Vagina (tissue), 2 donors: Measurements from ENCODE around the gene EMC10. TPM values are rescaled to one million over a fixed set of nuclear protein-coding genes. Genes with fewer than 3 reads are reported as not detected.

Source experiments
- DNase-seq, 2 donors: peaks; one replicate each; pipeline ENCODE4 v3.0.0-alpha.2; 2017; ENCODE audit errors: extremely low spot score in 2 of 2
- H3K27ac ChIP-seq: fragments of 200-600 bp; sonication (generic); one replicate; pipeline ENCODE4 v1.5.1; 2019
- H3K27me3 ChIP-seq: fragments of 200-600 bp; sonication (generic); one replicate; pipeline ENCODE4 v1.5.1; 2019
- H3K36me3 ChIP-seq, 2 donors: fragments of 200-600 bp; sonication (generic); one replicate each; pipeline ENCODE4 v1.5.1; 2017 to 2019
- H3K4me1 ChIP-seq: fragments of 200-600 bp; sonication (generic); one replicate; pipeline ENCODE4 v1.5.1; 2019
- H3K4me3 ChIP-seq, 2 donors: fragments of 200-600 bp; sonication (generic); 1 replicate in 1 of 2; 2 replicates in 1 of 2; pipeline ENCODE4 v1.5.1; 2016 to 2019
- H3K9me3 ChIP-seq: fragments of 200-600 bp; sonication (generic); one replicate; pipeline ENCODE4 v1.5.1; 2019
- POLR2A ChIP-seq, 2 donors: fragments of 450-650 bp; IDR thresholded peaks; one replicate each; pipeline ENCODE4 v1.6.1; 2017; ENCODE audit warnings: antibody characterized with exemption in 2 of 2, mild to moderate bottlenecking in 2 of 2, moderate library complexity in 2 of 2
- POLR2AphosphoS5 ChIP-seq, 2 donors: sonication (generic); formaldehyde crosslinking; IDR thresholded peaks; one replicate each; pipeline ENCODE4 v1.9.0; 2017; ENCODE audit warnings: antibody characterized with exemption in 2 of 2, mild to moderate bottlenecking in 2 of 2, low read depth in 1 of 2; ENCODE audit not compliant: insufficient read depth in 1 of 2
- intact Hi-C: fragments of 100-400 bp; cut with DNase I; formaldehyde crosslinking; loops from one replicate; pipeline ENCODE4 v1.15.1; 2023
- total RNA-seq: library from RNA; depleted of rRNA; stranded (reverse); fragments of >200 nt; gene quantifications from one replicate; pipeline ENCODE4 v1.2.3, GENCODE V29; 2016
- TF ChIP-seq, protein P1 (sequence below), 3 experiments: fragments of 450-650 bp in 2 of 3; fragments of 200-600 bp in 1 of 3; sonication (generic) in 1 of 3; IDR thresholded peaks; one replicate each; pipeline ENCODE4 v1.5.1; 2017 to 2019; ENCODE audit warnings: antibody characterized with exemption in 3 of 3, mild to moderate bottlenecking in 2 of 3, moderate library complexity in 2 of 3

Gene EMC10
- total RNA-seq, 1 donor from 2014 or later = 33.1 TPM

DNA sequence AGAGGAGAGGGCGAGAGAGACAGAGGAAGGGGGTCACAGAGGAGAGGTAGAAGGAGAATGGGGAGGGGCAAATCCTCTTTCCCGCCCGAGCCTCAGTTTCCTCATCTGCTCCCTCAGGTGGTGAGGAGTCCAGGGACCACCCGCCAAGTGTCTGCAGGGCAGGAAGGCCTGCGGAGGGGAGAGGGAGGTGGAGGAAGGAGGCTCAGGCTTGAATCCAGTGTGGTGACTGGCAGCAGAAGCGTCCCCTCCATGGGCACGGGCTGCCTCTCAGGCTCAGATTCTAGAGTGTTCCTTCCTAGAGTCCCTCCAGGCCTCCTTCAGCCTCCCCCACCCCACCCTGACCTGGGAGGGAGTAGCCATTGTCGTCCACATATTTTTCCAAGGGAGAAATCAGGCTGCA is 16.9 kb downstream of the EMC10 start:
- Histone ChIP-seq H3K36me3 (no peaks in the 10 kb centered on the region), H3K4me3 (no peak overlapping the region), H3K4me1 (no peaks in the 10 kb centered on the region), H3K27ac (no peak overlapping the region), H3K9me3 (no peaks in the 10 kb centered on the region), H3K27me3 (no peaks in the 10 kb centered on the region)
- no peak for DNase-seq
- intact Hi-C loops = no loop called here
- no peak for TF ChIP-seq POLR2AphosphoS5 (IDR thresholded peaks at IDR 0.05; ENCODE audit: insufficient read depth in 1 of 2, low read depth in 1 of 2)
- no peak for TF ChIP-seq POLR2A (IDR thresholded peaks at IDR 0.05)
- TF ChIP-seq, protein P1, sequence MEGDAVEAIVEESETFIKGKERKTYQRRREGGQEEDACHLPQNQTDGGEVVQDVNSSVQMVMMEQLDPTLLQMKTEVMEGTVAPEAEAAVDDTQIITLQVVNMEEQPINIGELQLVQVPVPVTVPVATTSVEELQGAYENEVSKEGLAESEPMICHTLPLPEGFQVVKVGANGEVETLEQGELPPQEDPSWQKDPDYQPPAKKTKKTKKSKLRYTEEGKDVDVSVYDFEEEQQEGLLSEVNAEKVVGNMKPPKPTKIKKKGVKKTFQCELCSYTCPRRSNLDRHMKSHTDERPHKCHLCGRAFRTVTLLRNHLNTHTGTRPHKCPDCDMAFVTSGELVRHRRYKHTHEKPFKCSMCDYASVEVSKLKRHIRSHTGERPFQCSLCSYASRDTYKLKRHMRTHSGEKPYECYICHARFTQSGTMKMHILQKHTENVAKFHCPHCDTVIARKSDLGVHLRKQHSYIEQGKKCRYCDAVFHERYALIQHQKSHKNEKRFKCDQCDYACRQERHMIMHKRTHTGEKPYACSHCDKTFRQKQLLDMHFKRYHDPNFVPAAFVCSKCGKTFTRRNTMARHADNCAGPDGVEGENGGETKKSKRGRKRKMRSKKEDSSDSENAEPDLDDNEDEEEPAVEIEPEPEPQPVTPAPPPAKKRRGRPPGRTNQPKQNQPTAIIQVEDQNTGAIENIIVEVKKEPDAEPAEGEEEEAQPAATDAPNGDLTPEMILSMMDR (IDR thresholded peaks at IDR 0.05) = no peak

DNA sequence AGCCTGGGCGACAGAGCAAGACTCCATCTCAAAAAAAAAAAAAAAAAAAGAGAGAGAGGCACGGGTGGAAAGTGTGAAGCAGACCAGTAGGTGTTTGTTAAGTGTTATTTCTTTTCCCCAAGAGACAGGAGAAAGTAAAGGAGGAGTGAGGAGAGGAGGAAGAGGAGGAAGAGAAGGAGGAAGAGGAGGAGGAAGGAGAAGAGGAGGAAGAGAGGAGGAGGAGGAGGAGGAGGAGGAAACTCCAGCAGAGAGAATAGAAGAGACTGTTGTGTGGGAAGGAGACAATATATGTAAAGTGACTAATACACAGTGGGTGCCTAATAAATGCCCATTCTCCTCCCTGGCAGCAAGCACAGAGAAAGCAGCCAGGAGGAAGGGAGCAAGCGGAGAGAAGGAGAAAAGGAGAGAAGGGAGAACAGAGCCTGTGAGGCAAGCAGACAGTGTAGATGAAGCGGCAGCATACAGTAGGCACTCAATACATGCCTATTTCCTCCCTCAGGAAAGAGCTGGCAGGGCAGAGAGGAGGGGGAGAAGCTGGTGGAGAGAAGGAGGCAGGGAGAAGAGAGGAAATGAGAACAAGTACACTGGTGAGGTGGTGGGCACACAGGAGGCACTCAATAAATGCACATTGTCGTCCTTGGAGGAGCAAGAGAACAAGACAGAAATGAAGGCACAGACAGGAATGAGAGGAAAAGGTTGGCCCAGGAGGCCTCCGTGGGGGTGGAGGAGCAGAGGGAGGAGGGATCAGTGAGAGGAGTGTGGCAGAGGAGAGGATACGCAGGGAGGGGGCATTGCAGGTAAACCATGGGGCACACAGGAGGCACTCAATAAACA is 18.1 kb downstream of the EMC10 start:
- intact Hi-C loops = no loop called here
- H3K27me3 ChIP-seq = no peaks in the 10 kb centered on the region
- DNase-seq = no peak
- no peak overlapping the region for H3K27ac ChIP-seq
- H3K4me1 ChIP-seq = no peaks in the 10 kb centered on the region
- no peak overlapping the region for H3K4me3 ChIP-seq
- TF ChIP-seq, protein P1 (IDR thresholded peaks at IDR 0.05) = no peak
- no peak for TF ChIP-seq POLR2A (IDR thresholded peaks at IDR 0.05)
- no peak for TF ChIP-seq POLR2AphosphoS5 (IDR thresholded peaks at IDR 0.05; ENCODE audit: insufficient read depth in 1 of 2, low read depth in 1 of 2)
- no peaks in the 10 kb centered on the region for H3K9me3 ChIP-seq
- no peaks in the 10 kb centered on the region for H3K36me3 ChIP-seq

DNA sequence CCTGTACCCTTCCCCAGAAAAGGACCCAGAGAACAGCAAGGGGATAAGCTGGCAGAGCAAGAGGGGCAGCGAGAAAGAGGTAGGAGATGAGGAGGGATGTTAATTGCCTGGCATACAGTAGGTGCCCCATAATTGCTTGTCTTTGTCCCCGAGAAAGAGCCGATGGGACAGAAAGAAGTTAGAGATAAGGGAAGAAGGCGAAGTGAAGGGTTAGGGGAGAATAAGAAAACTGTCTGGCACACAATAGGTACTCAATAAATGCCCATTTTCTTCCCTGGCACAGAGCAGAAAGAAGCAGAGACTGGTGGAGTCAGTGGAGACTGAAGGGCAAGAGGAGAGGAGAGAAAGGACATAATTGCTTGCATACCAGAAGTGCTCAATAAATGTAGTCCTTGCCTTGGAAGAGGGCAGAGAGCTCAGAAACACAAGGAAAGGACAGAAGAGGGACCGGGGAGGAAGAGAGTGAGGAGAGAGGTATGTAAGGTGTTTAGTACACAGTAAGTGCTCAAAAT is 18.8 kb downstream of the EMC10 start:
- Histone ChIP-seq H3K27me3 (no peaks in the 10 kb centered on the region), H3K27ac (no peak overlapping the region), H3K4me3 (no peak overlapping the region), H3K9me3 (no peaks in the 10 kb centered on the region), H3K4me1 (no peaks in the 10 kb centered on the region), H3K36me3 (no peaks in the 10 kb centered on the region)
- no peak for DNase-seq
- intact Hi-C loops = no loop called here
- no peak for TF ChIP-seq POLR2A (IDR thresholded peaks at IDR 0.05)
- TF ChIP-seq, protein P1 (IDR thresholded peaks at IDR 0.05) = no peak
- TF ChIP-seq POLR2AphosphoS5 (IDR thresholded peaks at IDR 0.05; ENCODE audit: insufficient read depth in 1 of 2, low read depth in 1 of 2) = no peak

DNA sequence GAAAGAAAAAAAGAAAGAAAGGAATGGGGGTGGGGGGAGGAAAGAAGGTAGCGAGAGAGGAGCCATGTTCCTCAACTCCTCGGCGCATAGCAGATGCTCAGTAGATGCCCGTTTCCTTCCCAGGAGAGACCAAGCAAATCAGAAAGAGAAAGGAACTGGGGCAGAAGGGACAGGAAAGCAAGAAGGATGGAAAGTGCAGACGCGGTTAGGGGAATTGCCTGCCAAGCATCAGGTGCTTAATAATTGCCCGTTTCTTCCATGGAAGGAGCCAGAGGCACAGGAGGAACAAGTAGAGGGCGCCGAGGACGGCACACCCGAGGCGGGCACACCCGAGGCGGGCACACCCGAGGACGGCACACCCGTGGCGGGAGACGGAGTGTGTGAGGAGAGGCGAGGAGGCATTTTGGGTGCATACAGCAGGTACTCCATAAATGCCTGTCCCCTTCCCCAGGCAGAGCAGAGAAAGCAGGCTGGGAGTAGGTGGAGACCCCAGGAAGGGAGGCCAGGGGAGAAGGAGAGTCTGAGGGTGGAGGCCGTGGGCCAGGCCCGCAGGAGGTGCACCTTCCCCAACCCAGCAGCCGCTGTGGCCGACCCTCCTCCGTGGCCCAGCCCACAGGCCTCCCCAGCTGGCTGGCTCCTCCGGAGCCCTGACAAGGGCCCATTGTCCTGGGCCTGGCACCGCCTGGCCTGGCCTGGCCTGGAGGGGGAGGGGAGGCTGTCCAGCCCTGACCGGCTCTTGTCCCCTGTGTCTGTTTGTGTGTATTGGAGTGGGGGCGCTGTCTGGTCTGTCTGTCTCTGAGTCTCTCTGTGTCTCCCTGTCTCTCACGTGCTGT is 20.1 kb downstream of the EMC10 start:
- Histone ChIP-seq H3K9me3 (no peaks in the 10 kb centered on the region), H3K27ac (no peak overlapping the region), H3K27me3 (no peaks in the 10 kb centered on the region), H3K4me3 (no peak overlapping the region), H3K4me1 (no peaks in the 10 kb centered on the region), H3K36me3 (no peaks in the 10 kb centered on the region)
- no peak for DNase-seq
- intact Hi-C loops = no loop called here
- TF ChIP-seq POLR2A (IDR thresholded peaks at IDR 0.05) = no peak
- TF ChIP-seq POLR2AphosphoS5 (IDR thresholded peaks at IDR 0.05; ENCODE audit: insufficient read depth in 1 of 2, low read depth in 1 of 2) = no peak
- TF ChIP-seq, protein P1 (IDR thresholded peaks at IDR 0.05) = no peak
